Breast epithelium (tissue), 4 donors: Measurements from ENCODE around the gene BIRC6. TPM values are rescaled to one million over a fixed set of nuclear protein-coding genes. Genes with fewer than 3 reads are reported as not detected.

Source experiments
- DNase-seq, 2 donors: peaks; one replicate each; pipeline ENCODE4 v3.0.0-alpha.2; 2019; ENCODE audit warnings: low spot score in 2 of 2
- H3K27ac ChIP-seq, 2 donors: fragments of 200-600 bp; sonication (generic) in 1 of 2; one replicate each; pipeline ENCODE4 v1.5.1; 2016 to 2019; ENCODE audit warnings: mild to moderate bottlenecking in 1 of 2
- H3K27me3 ChIP-seq, 2 donors: fragments of 200-600 bp; sonication (generic) in 1 of 2; one replicate each; pipeline versions ENCODE4 v1.5.1 to v1.6.0; 2017 to 2019; ENCODE audit warnings: control low read depth in 1 of 2, mild to moderate bottlenecking in 1 of 2
- H3K36me3 ChIP-seq: fragments of 200-600 bp; one replicate; pipeline ENCODE4 v1.5.1; 2019
- H3K4me1 ChIP-seq, 2 donors: fragments of 200-600 bp; sonication (generic); one replicate each; pipeline ENCODE4 v1.5.1; 2016 to 2019; ENCODE audit warnings: control low read depth in 1 of 2
- H3K4me3 ChIP-seq, 3 donors: fragments of 200-600 bp; sonication (generic); 1 replicate in 2 of 3; 2 replicates in 1 of 3; pipeline ENCODE4 v1.5.1; 2016 to 2019; ENCODE audit warnings: mild to moderate bottlenecking in 3 of 3, moderate library complexity in 2 of 3
- H3K9me3 ChIP-seq, 2 donors: fragments of 200-600 bp; sonication (generic) in 1 of 2; one replicate each; pipeline ENCODE4 v1.5.1; 2016 to 2019; ENCODE audit warnings: control low read depth in 1 of 2
- POLR2A ChIP-seq: fragments of 450-650 bp; IDR thresholded peaks from one replicate; pipeline ENCODE4 v1.6.1; 2016; ENCODE audit warnings: antibody characterized with exemption, mild to moderate bottlenecking, moderate library complexity
- POLR2AphosphoS5 ChIP-seq, 3 donors: sonication (generic); formaldehyde crosslinking; IDR thresholded peaks; one replicate each; pipeline ENCODE4 v1.6.1; 2017; ENCODE audit warnings: antibody characterized with exemption in 3 of 3
- intact Hi-C: fragments of 100-400 bp; cut with DNase I; formaldehyde crosslinking; loops from one replicate; pipeline ENCODE4 v1.15.1; 2023; ENCODE audit warnings: low total_unique reads
- total RNA-seq, 3 donors: library from RNA; depleted of rRNA; stranded (reverse); fragments of >200 nt; gene quantifications; one replicate each; pipeline ENCODE4 v1.1.0, GENCODE V29; 2016
- TF ChIP-seq, protein P1 (sequence below), 3 donors: fragments of 450-650 bp; IDR thresholded peaks; one replicate each; pipeline ENCODE4 v1.5.1; 2016 to 2017; ENCODE audit warnings: antibody characterized with exemption in 3 of 3, mild to moderate bottlenecking in 3 of 3, moderate library complexity in 3 of 3

BIRC6 gene
- total RNA-seq, 3 donors from 2014 or later: 132 to 245 (median 152) TPM

DNA sequence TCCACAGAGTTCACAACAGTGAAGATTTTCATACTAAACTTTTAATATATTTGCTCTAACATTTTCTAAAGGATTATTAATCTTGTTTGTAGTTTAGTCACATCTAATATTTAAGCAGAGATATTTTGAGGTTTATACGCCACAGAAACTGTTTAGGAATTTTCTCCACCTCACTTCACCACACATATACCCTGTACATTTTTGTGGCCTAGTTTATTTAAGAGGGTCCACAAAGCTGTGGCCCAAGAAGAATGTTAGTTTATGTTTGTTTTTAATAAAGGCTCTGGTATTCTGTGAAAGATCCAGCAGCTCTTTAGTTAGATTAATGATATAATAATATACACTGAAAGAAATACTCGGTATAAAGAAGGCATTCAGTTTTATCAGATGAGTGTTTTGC lies 138.3 kb downstream of the BIRC6 start:
- no peaks in the 10 kb centered on the region for H3K4me1 ChIP-seq
- no peak for DNase-seq
- no peaks in the 10 kb centered on the region for H3K9me3 ChIP-seq
- H3K4me3 ChIP-seq: no peak overlapping the region
- H3K36me3 ChIP-seq: no peaks in the 10 kb centered on the region
- intact Hi-C loops: no loop called here
- no peaks in the 10 kb centered on the region for H3K27me3 ChIP-seq
- TF ChIP-seq POLR2AphosphoS5 (IDR thresholded peaks at IDR 0.05) (no peak), POLR2A (no peak)
- TF ChIP-seq, protein P1, sequence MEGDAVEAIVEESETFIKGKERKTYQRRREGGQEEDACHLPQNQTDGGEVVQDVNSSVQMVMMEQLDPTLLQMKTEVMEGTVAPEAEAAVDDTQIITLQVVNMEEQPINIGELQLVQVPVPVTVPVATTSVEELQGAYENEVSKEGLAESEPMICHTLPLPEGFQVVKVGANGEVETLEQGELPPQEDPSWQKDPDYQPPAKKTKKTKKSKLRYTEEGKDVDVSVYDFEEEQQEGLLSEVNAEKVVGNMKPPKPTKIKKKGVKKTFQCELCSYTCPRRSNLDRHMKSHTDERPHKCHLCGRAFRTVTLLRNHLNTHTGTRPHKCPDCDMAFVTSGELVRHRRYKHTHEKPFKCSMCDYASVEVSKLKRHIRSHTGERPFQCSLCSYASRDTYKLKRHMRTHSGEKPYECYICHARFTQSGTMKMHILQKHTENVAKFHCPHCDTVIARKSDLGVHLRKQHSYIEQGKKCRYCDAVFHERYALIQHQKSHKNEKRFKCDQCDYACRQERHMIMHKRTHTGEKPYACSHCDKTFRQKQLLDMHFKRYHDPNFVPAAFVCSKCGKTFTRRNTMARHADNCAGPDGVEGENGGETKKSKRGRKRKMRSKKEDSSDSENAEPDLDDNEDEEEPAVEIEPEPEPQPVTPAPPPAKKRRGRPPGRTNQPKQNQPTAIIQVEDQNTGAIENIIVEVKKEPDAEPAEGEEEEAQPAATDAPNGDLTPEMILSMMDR (IDR thresholded peaks at IDR 0.05): no peak
- no peak overlapping the region for H3K27ac ChIP-seq

DNA sequence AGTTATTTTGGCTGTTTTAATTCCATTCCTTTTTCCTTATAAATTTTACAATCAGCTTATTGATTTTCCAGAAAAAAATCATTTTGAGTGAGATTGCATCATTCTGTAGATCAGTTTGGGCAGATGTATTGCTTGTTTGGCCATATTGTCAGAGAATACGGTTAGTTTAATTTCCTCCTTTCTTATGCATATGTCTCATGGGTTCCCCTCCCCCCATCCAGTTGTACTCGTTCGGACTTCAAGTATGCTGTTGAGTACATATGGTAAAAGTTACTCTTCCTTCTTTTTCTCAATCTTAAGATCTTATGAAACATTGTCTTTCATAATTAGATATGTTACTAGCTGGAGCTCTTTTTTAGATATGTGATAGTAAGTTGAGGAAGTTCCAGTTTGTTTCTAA lies 139.8 kb downstream of the BIRC6 start:
- no peak overlapping the region for H3K4me3 ChIP-seq
- intact Hi-C loops: no loop called here
- H3K27ac ChIP-seq: no peak overlapping the region
- DNase-seq: no peak
- no peaks in the 10 kb centered on the region for H3K9me3 ChIP-seq
- H3K4me1 ChIP-seq: no peaks in the 10 kb centered on the region
- TF ChIP-seq, protein P1 (IDR thresholded peaks at IDR 0.05): no peak
- TF ChIP-seq POLR2A: no peak
- TF ChIP-seq POLR2AphosphoS5 (IDR thresholded peaks at IDR 0.05): no peak
- H3K36me3 ChIP-seq: no peaks in the 10 kb centered on the region
- H3K27me3 ChIP-seq: no peaks in the 10 kb centered on the region

DNA sequence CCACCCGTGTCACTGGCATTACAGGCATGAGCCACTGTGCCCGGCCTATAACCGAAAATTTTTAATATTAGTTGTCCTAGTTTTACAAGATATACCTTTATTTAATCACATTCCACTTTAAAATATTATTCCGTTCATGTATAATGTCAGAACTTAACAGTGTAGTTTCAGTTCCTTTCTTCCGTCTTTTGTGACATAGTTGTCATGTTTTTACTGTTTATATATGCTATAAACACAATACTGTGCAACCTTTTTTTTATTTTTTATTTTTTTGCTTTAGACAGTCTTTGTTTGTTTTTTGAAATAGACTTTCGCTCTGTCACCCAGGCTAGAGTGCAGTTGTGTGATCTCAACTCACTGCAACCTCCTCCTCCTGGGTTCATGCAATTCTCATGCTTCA lies 141.5 kb downstream of the BIRC6 start:
- intact Hi-C loops: no loop called here
- TF ChIP-seq POLR2AphosphoS5 (IDR thresholded peaks at IDR 0.05) (no peak), POLR2A (no peak)
- TF ChIP-seq, protein P1 (IDR thresholded peaks at IDR 0.05): no peak
- no peak overlapping the region for H3K4me3 ChIP-seq
- no peaks in the 10 kb centered on the region for H3K36me3 ChIP-seq
- H3K4me1 ChIP-seq: no peaks in the 10 kb centered on the region
- no peaks in the 10 kb centered on the region for H3K27me3 ChIP-seq
- DNase-seq: no peak
- no peaks in the 10 kb centered on the region for H3K9me3 ChIP-seq
- H3K27ac ChIP-seq: no peak overlapping the region

DNA sequence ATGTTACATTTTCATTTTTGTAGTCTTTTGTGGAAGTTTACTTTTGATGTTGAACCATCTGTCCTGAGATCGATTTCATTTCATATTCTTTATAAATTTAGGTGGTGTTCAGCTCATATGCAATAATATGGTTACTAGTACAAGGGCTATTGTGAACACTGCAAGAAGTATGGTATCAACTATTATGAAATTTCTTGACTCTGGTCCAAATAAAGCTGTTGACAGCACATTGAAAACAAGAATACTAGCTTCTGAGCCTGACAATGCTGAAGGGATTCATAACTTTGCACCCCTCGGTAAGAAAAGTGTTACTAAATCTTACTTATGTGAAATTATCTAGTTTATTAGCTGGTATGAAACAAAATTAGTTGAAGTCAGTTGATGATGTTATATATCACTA lies 146.1 kb downstream of the BIRC6 start:
- H3K4me1 ChIP-seq: no peaks in the 10 kb centered on the region
- H3K27me3 ChIP-seq: no peaks in the 10 kb centered on the region
- H3K27ac ChIP-seq: no peak overlapping the region
- H3K4me3 ChIP-seq: no peak overlapping the region
- no peaks in the 10 kb centered on the region for H3K9me3 ChIP-seq
- no peak for TF ChIP-seq POLR2AphosphoS5 (IDR thresholded peaks at IDR 0.05)
- TF ChIP-seq POLR2A: no peak
- TF ChIP-seq, protein P1 (IDR thresholded peaks at IDR 0.05): no peak
- intact Hi-C loops: no loop called here
- no peak for DNase-seq
- H3K36me3 ChIP-seq: peaks cover 5% of the 10 kb centered on the region

DNA sequence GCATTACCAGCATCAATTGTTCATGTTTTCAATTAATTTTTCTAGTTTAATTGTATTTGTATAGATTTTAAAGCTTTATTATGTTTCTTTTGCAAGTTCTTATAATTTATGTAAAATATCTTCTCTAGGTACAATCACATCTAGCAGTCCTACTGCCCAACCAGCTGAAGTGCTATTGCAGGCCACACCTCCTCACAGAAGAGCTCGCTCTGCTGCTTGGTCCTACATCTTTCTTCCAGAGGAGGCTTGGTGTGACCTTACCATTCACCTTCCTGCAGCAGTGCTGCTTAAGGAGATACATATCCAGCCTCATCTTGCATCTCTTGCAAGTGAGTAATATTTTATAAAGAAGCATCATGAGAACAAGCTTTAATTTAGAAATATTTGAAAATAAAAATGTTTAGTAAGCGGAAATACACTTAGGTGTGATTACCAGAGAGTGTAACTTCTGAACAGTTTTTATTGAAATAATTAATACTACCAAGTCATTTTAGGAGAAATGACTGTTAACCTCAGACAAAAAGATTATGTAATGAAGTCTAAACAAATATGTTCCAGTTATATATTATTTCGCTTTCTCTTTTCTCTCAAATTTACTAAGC lies 148.2 kb downstream of the BIRC6 start:
- intact Hi-C loops: no loop called here
- Histone ChIP-seq H3K36me3 (peaks cover 13% of the 10 kb centered on the region), H3K27ac (no peak overlapping the region), H3K4me1 (no peaks in the 10 kb centered on the region), H3K4me3 (no peak overlapping the region), H3K27me3 (no peaks in the 10 kb centered on the region), H3K9me3 (no peaks in the 10 kb centered on the region)
- TF ChIP-seq POLR2A: no peak
- no peak for TF ChIP-seq POLR2AphosphoS5 (IDR thresholded peaks at IDR 0.05)
- TF ChIP-seq, protein P1 (IDR thresholded peaks at IDR 0.05): no peak
- DNase-seq: no peak
